ENCODE results near the gene TFF1.

TFF1 gene

DNA sequence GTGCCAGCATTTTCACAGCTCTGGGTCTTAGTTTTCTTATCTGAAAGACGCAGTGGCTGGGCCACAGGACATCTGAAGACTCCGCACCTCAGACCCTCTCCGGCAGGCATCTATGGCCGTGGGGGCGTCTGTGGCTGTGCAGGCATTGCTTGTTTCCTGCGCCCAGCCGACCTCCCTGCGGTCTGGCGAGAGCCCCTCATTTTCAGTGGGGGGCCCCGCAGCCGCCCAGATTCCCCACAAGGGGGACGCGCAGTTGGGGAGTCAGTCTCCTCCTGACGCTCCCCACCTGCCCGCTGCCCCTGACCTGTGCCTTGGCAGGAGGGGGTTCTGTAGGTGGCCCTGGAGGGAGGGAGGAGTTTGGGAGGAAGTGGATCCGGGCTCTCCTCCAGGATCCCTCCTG, 3.5 kb upstream of the TFF1 start:
- Histone ChIP-seq H3K4me3 (ENCODE audit: low read depth, low read length, poor library complexity, severe bottlenecking) (no peak overlapping the region), H3K4me1 (ENCODE audit: insufficient read depth, low read length, severe bottlenecking) (no peaks in the 10 kb centered on the region), H3K79me2 (ENCODE audit: insufficient read depth, low read length) (no peaks in the 10 kb centered on the region), H3K27me3 (ENCODE audit: insufficient read depth, low read length) (peaks cover 11% of the 10 kb centered on the region; the same call in 1 of the 2 replicates), H3K9me3 (ENCODE audit: low read length) (no peaks in the 10 kb centered on the region), H3K9ac (ENCODE audit: low read length) (no peak overlapping the region), H3K9me2 (ENCODE audit: low read depth, low read length) (no peaks in the 10 kb centered on the region), H3K36me3 (ENCODE audit: insufficient read depth, low read length) (no peaks in the 10 kb centered on the region), H3F3A (ENCODE audit: insufficient read depth, low read length) (no peaks in the 10 kb centered on the region), H4K20me1 (ENCODE audit: insufficient read depth, low read length) (no peaks in the 10 kb centered on the region), H3K27ac (ENCODE audit: low read depth, low read length, poor library complexity, severe bottlenecking) (no peak overlapping the region), H2AFZ (ENCODE audit: low read length) (no peak overlapping the region), H3K4me2 (ENCODE audit: low read length) (no peak overlapping the region)
- no peak for TF ChIP-seq EZH2 (IDR thresholded peaks at IDR 0.05; ENCODE audit: borderline replicate concordance, low read length)
- TF ChIP-seq, protein P1, sequence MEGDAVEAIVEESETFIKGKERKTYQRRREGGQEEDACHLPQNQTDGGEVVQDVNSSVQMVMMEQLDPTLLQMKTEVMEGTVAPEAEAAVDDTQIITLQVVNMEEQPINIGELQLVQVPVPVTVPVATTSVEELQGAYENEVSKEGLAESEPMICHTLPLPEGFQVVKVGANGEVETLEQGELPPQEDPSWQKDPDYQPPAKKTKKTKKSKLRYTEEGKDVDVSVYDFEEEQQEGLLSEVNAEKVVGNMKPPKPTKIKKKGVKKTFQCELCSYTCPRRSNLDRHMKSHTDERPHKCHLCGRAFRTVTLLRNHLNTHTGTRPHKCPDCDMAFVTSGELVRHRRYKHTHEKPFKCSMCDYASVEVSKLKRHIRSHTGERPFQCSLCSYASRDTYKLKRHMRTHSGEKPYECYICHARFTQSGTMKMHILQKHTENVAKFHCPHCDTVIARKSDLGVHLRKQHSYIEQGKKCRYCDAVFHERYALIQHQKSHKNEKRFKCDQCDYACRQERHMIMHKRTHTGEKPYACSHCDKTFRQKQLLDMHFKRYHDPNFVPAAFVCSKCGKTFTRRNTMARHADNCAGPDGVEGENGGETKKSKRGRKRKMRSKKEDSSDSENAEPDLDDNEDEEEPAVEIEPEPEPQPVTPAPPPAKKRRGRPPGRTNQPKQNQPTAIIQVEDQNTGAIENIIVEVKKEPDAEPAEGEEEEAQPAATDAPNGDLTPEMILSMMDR (IDR thresholded peaks at IDR 0.05; ENCODE audit: low read length) = no peak

DNA sequence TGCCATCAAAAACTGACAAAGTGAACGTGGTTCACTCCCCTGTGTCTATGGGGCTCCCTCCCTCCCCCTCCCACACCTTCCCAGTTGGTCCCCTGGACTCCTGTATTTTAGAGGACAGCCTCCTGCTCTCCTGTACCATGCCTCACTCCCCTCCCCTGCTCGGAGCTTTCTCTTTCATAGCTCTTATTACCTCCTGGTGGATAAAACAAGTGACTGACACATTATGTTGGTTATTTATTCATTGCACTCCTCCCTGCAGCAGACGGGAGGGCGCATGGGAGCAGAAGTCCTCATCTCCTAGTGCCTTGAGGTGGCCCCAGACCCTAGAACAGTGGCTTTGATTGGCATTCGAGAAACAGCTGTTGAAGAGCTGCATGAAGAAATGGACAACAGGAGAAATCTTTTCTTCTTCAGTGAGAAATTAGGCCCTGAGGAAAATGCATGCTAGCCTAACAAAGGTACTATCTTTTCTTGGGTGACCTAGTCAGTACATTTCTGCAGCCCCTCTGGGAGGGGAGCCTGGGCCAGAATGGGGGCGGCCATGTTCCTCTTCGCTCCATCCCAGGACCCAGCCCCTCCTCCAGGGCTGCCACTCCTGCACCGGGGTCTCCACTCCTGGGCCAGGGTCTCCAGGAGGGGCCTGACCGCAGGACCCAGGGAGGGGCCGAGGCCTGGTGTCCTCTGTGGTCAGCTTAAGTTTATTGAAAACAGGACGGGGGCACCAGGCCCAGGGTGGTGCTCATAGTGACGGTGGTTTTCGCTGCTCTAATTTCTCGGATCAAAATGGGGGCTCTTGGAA, 1.2 kb upstream of the TFF1 start:
- Histone ChIP-seq H3K9ac (ENCODE audit: low read length) (no peak overlapping the region), H3K27ac (ENCODE audit: low read depth, low read length, poor library complexity, severe bottlenecking) (no peak overlapping the region), H3K4me3 (ENCODE audit: low read depth, low read length, poor library complexity, severe bottlenecking) (no peak overlapping the region), H3K79me2 (ENCODE audit: insufficient read depth, low read length) (no peaks in the 10 kb centered on the region), H3K4me1 (ENCODE audit: insufficient read depth, low read length, severe bottlenecking) (no peaks in the 10 kb centered on the region), H3K9me3 (ENCODE audit: low read length) (no peaks in the 10 kb centered on the region), H3F3A (ENCODE audit: insufficient read depth, low read length) (no peaks in the 10 kb centered on the region), H4K20me1 (ENCODE audit: insufficient read depth, low read length) (no peaks in the 10 kb centered on the region), H3K36me3 (ENCODE audit: insufficient read depth, low read length) (no peaks in the 10 kb centered on the region), H3K27me3 (ENCODE audit: insufficient read depth, low read length) (0 out of 2 replicates have a peak, but pooled peaks cover 11% of the 10 kb centered on the region), H3K9me2 (ENCODE audit: low read depth, low read length) (no peaks in the 10 kb centered on the region), H3K4me2 (ENCODE audit: low read length) (no peak overlapping the region), H2AFZ (ENCODE audit: low read length) (no peak overlapping the region)
- TF ChIP-seq, protein P1 (IDR thresholded peaks at IDR 0.05; ENCODE audit: low read length) = no peak
- no peak for TF ChIP-seq EZH2 (IDR thresholded peaks at IDR 0.05; ENCODE audit: borderline replicate concordance, low read length)

DNA sequence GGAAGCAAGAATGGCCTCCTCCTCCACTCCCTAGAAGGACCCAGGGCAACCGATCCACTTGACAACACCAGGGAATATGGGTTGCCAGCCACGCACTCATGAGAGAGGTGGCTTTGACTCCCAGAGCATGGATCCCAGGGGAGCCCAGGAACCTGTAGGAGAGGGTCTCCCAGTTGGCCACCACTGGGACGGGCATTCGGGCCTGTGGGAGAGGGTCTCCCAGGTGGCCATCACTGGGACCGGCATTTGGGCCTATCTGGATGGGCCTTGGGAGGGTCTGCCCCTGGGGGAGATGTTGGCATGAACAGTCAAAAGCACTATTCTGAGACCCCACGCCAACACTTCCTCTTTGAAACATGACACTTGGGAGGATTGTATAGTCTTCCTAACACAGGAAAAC, 565 bp downstream of the TFF1 start:
- Histone ChIP-seq H3K4me3 (ENCODE audit: low read depth, low read length, poor library complexity, severe bottlenecking) (no peak overlapping the region), H3K79me2 (ENCODE audit: insufficient read depth, low read length) (no peaks in the 10 kb centered on the region), H3K9me3 (ENCODE audit: low read length) (no peaks in the 10 kb centered on the region), H3K36me3 (ENCODE audit: insufficient read depth, low read length) (no peaks in the 10 kb centered on the region), H3F3A (ENCODE audit: insufficient read depth, low read length) (no peaks in the 10 kb centered on the region), H3K9ac (ENCODE audit: low read length) (no peak overlapping the region), H2AFZ (ENCODE audit: low read length) (no peak overlapping the region), H4K20me1 (ENCODE audit: insufficient read depth, low read length) (no peaks in the 10 kb centered on the region), H3K27me3 (ENCODE audit: insufficient read depth, low read length) (peaks cover 11% of the 10 kb centered on the region; the same call in 1 of the 2 replicates), H3K9me2 (ENCODE audit: low read depth, low read length) (no peaks in the 10 kb centered on the region), H3K4me1 (ENCODE audit: insufficient read depth, low read length, severe bottlenecking) (no peaks in the 10 kb centered on the region), H3K4me2 (ENCODE audit: low read length) (no peak overlapping the region), H3K27ac (ENCODE audit: low read depth, low read length, poor library complexity, severe bottlenecking) (no peak overlapping the region)
- TF ChIP-seq EZH2 (IDR thresholded peaks at IDR 0.05; ENCODE audit: borderline replicate concordance, low read length) = no peak
- TF ChIP-seq, protein P1 (IDR thresholded peaks at IDR 0.05; ENCODE audit: low read length) = no peak

Measured in OCI-LY1 (cell line).